ENCODE data around the gene PDE4D.
"Not testable (repeated sequence)": the region's sequence is repeated elsewhere in the genome, so short reads cannot be mapped to it uniquely, and the experiment has no call there.

Gene PDE4D

DNA sequence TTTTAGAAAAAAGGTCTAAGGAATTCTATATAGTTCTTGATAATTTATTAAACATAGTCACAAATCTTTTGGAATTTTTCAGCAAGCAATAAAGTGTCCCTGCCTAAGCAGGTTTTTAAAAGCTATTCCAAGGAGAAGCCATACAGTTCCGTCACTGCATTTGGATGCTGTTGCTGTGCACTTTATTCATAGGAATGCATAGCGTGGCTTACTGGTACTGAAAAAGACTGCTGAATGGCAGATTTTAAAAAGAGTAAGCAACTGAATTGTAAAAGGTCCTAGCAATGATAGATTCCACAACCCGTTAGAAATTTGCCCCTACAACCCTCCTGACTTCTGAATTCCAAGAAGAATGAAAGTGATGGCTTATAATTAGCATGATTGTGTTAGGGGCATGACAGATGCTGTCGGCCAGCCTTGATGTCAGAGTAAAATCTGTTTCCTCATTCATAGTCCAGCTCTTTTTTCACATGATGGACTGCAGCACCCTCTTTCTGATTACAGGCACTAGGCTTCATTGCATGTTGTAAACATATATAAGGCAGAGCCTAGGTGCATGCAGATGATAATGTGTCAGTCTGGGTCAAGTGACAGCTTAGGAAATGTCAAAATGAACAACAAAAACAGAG, 227.0 kb downstream of the PDE4D start:
- in situ Hi-C loops (cut with MboI; ENCODE audit: low sequenced_read_pairs) = loop anchor here (25.0 kb wide), 1 partner anchor 479 kb away; no protein-coding TSS in a partner anchor
- no peaks in the 10 kb centered on the region for H3K36me3 ChIP-seq (replicated peaks)
- DNase-seq (ENCODE audit: low spot score in 2 of 2) = no peak
- no peak overlapping the region for H3K4me3 ChIP-seq
- no peaks in the 10 kb centered on the region for H3K9me3 ChIP-seq
- H3K27me3 ChIP-seq (ENCODE audit: low read depth) = no peaks in the 10 kb centered on the region; the same call in 1 of the 2 replicates
- no peaks in the 10 kb centered on the region for H3K4me1 ChIP-seq

DNA sequence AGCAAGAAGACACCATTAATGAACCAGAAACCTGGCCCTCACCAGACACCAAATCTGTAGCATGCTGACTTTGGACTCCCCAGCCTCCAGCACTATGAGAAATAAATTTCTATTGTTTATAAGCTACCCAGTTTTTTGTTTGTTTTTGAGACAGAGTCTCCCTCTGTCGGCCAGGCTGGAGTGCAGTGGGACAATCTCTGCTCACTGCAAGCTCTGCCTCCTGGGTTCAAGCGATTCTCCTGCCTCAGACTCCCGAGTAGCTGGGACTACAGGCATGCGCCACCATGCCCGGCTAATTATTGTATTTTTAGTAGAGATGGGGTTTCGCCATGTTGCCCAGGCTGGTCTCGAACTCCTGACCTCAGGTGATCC, 227.7 kb downstream of the PDE4D start:
- H3K4me3 ChIP-seq; H3K36me3 ChIP-seq (replicated peaks); H3K4me1 ChIP-seq; DNase-seq (ENCODE audit: low spot score in 2 of 2); H3K9me3 ChIP-seq; H3K27me3 ChIP-seq (ENCODE audit: low read depth): not testable (repeated sequence)
- in situ Hi-C loops (cut with MboI; ENCODE audit: low sequenced_read_pairs) = loop anchor here (25.0 kb wide), 1 partner anchor 479 kb away; no protein-coding TSS in a partner anchor

DNA sequence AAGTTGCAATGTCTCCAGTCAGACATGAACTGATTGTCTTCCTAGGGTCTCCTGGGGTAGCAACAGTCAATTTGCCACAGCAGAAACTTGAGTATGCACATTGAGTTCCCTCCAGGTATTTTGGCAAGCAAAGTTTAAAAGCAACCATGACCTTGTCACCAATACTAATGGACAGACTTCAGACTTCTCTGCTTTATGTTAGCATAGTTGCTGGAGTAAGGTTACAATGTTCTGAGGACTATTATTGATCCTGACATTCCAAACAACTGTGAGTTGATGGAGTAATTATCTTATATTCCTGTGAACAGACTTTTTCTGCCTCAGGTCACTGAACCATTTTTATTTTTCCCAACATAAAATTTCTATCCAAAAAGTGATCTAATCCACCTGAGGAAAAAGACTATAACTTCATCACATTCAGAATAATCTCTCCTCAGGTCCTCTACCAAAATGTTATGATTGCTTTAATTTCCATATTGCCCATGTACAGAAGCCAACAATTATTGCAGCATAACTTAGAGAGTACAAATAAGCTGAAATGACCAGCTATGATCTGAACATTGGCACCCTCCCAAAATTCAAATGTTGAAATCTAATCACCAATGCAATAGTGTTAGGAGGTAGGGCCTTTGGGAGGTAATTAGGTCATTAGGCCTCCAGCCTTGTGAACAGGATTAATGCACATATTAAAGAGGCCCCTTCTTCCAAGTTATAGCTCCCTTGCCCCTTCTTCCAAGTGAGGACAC, 228.3 kb downstream of the PDE4D start:
- Histone ChIP-seq H3K36me3 (replicated peaks) (no peaks in the 10 kb centered on the region), H3K9me3 (no peaks in the 10 kb centered on the region), H3K27me3 (ENCODE audit: low read depth) (no peaks in the 10 kb centered on the region; the same call in 1 of the 2 replicates), H3K4me1 (no peaks in the 10 kb centered on the region), H3K4me3 (no peak overlapping the region)
- DNase-seq (ENCODE audit: low spot score in 2 of 2) = no peak
- in situ Hi-C loops (cut with MboI; ENCODE audit: low sequenced_read_pairs) = loop anchor here (25.0 kb wide), 1 partner anchor 478 kb away; no protein-coding TSS in a partner anchor

DNA sequence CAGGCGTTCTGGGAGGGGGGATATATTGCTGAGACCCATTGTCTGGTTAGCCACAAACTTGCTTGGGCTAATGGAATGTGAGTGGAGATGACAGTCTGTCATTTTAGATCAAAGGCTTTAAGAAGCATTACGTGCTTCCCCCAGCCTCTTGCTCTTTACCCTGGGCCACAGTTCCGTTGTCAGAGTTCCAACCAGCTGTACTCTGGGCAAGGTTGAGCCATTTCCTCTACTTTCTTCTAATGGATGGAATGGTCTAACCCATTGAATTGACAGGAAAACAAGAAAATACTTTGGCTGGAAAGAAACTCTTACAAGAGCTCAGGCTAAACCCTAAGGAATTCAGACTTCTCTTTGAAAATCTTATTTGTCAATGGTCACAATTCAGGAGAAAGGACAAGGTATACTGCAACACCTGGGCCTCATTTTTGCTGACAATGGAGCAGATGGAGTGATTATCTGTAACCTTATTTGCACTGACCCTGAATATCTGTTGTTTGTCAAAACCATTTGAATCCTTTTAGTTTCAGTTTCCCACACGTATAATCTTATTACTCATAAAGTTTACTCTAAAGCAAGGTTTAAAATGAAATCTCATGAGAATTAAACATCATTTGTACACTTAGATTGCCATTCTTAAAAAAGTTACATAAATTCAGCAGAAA, 231.4 kb downstream of the PDE4D start:
- DNase-seq (ENCODE audit: low spot score in 2 of 2) = no peak
- H3K27me3 ChIP-seq (ENCODE audit: low read depth) = no peaks in the 10 kb centered on the region
- H3K36me3 ChIP-seq (replicated peaks) = no peaks in the 10 kb centered on the region
- H3K9me3 ChIP-seq = no peaks in the 10 kb centered on the region
- in situ Hi-C loops (cut with MboI; ENCODE audit: low sequenced_read_pairs) = loop anchor here (25.0 kb wide), 1 partner anchor 475 kb away; no protein-coding TSS in a partner anchor
- no peak overlapping the region for H3K4me3 ChIP-seq
- H3K4me1 ChIP-seq = no peaks in the 10 kb centered on the region

DNA sequence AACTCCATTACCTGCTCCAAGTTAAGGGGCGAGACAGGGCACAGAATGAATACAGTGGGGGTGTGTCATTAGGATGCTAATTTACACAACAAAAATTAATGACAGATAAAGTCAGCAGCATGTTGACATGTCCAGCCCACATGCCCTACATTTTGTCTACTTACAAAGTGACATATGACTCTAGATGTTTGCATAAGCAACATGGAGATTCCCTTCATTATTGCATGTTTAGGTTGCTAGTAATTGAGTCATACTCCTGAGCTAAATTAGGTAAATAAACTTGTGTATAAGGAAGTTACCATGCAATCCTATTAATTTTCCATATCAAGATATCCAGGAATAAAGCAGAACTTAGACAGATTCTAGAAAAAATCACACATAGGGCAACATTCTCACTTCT, 232.2 kb downstream of the PDE4D start:
- H3K4me3 ChIP-seq = no peak overlapping the region
- no peak for DNase-seq (ENCODE audit: low spot score in 2 of 2)
- H3K36me3 ChIP-seq (replicated peaks) = no peaks in the 10 kb centered on the region
- no peaks in the 10 kb centered on the region for H3K4me1 ChIP-seq
- H3K27me3 ChIP-seq (ENCODE audit: low read depth) = no peaks in the 10 kb centered on the region
- in situ Hi-C loops (cut with MboI; ENCODE audit: low sequenced_read_pairs) = loop anchor here (25.0 kb wide), 1 partner anchor 474 kb away; no protein-coding TSS in a partner anchor
- no peaks in the 10 kb centered on the region for H3K9me3 ChIP-seq

DNA sequence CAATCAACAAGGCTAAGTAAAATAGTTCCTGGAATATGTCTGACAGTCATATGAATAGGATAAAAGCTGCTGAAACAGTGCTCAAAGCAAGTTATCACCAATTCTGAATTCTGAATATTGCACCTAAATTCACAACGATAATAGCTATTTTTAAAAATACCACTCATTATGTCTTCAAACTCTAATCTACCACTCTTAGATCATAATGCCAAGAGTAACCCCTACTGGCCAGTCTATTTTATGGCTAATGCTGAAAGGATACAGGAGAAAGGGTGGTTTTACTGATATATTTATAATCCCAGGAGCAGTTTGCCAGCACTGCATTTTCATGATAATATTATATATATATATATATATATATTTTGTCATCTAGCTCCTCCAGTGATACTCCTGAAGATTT, 232.8 kb downstream of the PDE4D start:
- in situ Hi-C loops (cut with MboI; ENCODE audit: low sequenced_read_pairs) = loop anchor here (25.0 kb wide), 1 partner anchor 473 kb away; no protein-coding TSS in a partner anchor
- no peak overlapping the region for H3K4me3 ChIP-seq
- no peak for DNase-seq (ENCODE audit: low spot score in 2 of 2)
- no peaks in the 10 kb centered on the region for H3K36me3 ChIP-seq (replicated peaks)
- no peaks in the 10 kb centered on the region for H3K4me1 ChIP-seq
- no peaks in the 10 kb centered on the region for H3K9me3 ChIP-seq
- H3K27me3 ChIP-seq (ENCODE audit: low read depth) = no peaks in the 10 kb centered on the region

DNA sequence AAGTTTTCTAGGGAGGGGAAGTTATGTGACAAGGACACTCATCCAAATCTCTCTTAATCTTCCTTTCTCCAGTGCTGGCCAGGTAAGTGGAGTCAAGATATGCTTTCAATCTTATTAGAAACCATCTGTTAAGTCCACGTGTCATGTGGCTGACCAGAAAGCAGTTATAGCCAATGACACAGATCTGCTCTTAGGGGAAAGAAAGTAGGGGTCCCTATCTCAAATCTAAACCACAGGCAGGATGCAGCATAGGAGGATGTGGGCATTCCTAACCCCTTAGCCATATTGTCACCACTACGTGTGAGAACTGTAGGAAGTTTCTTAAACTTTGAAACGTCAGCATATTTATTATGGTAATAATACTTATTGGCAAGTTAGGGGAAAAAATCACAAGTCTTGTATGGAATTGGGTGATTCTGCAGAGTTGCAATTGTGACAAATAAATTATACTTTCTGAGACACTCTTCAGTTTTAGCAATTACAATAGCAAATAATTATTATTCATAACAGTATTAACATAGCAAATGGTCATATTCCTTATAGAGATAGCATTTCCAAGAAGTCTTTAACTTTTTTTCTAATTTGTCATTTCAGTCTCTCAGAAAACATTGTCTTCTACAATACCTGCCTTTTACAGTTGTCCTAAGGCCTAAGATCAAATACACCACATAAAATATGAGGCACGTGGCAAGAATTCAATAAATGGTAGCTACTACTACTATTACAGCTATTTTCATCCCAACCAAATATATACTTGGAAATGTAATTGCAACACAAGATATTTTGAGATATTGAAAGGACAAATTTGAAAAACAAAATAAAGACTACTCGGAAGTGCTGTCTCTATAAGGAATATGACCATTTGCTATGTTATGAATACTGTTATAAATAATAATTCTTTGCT, 236.9 kb downstream of the PDE4D start:
- H3K36me3 ChIP-seq (replicated peaks) = no peaks in the 10 kb centered on the region
- no peaks in the 10 kb centered on the region for H3K4me1 ChIP-seq
- in situ Hi-C loops (cut with MboI; ENCODE audit: low sequenced_read_pairs) = loop anchor here (25.0 kb wide), 1 partner anchor 469 kb away; no protein-coding TSS in a partner anchor
- DNase-seq (ENCODE audit: low spot score in 2 of 2) = no peak
- no peaks in the 10 kb centered on the region for H3K9me3 ChIP-seq
- H3K4me3 ChIP-seq = no peak overlapping the region
- H3K27me3 ChIP-seq (ENCODE audit: low read depth) = no peaks in the 10 kb centered on the region

DNA sequence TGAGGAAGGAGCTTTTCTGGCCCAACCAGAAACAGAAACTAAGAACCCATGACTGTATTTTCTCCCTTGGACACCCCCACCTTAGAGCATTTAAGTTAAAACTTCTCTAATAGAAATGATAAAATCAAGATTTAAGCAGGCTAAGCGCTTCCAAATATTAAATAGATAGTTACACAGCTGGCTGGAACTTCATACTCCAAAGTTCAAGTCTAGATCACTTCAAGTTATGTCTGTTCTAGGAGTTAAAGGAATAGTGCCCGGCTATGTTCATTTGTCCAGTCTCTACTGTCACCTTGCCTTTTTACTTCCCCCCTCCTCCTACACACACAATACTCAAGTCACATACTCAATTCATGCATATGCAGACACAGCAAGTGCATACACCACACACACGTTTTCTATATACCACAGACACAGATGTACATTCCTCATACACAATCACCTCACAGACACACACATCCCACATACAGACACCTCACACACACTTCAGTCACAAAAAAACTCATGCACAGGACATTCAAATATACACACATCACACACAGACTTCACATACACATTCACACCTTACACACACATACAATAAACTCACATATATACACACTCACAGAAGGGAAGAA, 237.7 kb downstream of the PDE4D start:
- Histone ChIP-seq H3K4me3 (no peak overlapping the region), H3K9me3 (no peaks in the 10 kb centered on the region), H3K4me1 (no peaks in the 10 kb centered on the region), H3K36me3 (replicated peaks) (no peaks in the 10 kb centered on the region), H3K27me3 (ENCODE audit: low read depth) (no peaks in the 10 kb centered on the region)
- in situ Hi-C loops (cut with MboI; ENCODE audit: low sequenced_read_pairs) = loop anchor here (25.0 kb wide), 1 partner anchor 468 kb away; no protein-coding TSS in a partner anchor
- DNase-seq (ENCODE audit: low spot score in 2 of 2) = no peak

DNA sequence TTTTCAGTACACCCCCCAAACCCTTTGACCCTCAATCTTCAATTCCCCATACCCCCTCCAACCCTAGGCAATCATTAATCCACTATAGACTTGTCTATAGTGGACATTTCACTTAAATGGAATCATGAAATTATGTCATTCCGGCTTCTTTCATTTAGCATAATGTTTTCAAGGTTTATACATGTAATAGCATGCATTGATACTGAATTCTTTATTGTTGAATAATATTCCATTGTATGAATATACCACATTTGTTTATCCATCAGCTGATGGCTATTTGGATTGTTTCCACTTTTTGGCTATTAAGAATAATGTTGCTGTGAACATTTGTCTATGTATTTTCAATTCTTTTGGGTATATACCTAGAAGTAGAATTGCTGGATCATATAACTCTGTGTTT, 238.8 kb downstream of the PDE4D start:
- H3K4me1 ChIP-seq = no peaks in the 10 kb centered on the region
- DNase-seq (ENCODE audit: low spot score in 2 of 2) = no peak
- H3K36me3 ChIP-seq (replicated peaks) = no peaks in the 10 kb centered on the region
- no peak overlapping the region for H3K4me3 ChIP-seq
- no peaks in the 10 kb centered on the region for H3K27me3 ChIP-seq (ENCODE audit: low read depth)
- H3K9me3 ChIP-seq = no peaks in the 10 kb centered on the region
- in situ Hi-C loops (cut with MboI; ENCODE audit: low sequenced_read_pairs) = loop anchor here (25.0 kb wide), 1 partner anchor 467 kb away; no protein-coding TSS in a partner anchor

DNA sequence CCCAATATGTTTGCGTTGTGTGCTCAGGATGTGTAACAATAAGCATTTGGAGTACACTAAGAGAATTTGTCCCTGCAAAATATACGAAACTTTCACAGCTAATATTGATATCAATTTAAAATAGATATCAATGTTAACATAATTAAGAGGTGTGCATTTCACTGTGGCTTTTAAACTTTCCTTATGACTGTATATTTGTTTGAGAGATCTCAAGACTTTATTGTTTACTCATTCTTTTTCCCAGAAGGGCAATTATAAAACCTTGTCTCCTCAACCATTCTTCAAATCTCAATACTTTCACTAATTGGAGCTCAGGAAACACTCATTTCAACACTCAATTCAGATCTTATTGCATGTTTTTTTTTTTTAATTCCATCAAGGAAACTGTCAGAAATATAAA, 241.1 kb downstream of the PDE4D start:
- no peak overlapping the region for H3K4me3 ChIP-seq
- no peaks in the 10 kb centered on the region for H3K9me3 ChIP-seq
- H3K36me3 ChIP-seq (replicated peaks) = no peaks in the 10 kb centered on the region
- no peaks in the 10 kb centered on the region for H3K27me3 ChIP-seq (ENCODE audit: low read depth)
- no peaks in the 10 kb centered on the region for H3K4me1 ChIP-seq
- in situ Hi-C loops (cut with MboI; ENCODE audit: low sequenced_read_pairs) = loop anchor here (25.0 kb wide), 1 partner anchor 465 kb away; no protein-coding TSS in a partner anchor
- no peak for DNase-seq (ENCODE audit: low spot score in 2 of 2)

DNA sequence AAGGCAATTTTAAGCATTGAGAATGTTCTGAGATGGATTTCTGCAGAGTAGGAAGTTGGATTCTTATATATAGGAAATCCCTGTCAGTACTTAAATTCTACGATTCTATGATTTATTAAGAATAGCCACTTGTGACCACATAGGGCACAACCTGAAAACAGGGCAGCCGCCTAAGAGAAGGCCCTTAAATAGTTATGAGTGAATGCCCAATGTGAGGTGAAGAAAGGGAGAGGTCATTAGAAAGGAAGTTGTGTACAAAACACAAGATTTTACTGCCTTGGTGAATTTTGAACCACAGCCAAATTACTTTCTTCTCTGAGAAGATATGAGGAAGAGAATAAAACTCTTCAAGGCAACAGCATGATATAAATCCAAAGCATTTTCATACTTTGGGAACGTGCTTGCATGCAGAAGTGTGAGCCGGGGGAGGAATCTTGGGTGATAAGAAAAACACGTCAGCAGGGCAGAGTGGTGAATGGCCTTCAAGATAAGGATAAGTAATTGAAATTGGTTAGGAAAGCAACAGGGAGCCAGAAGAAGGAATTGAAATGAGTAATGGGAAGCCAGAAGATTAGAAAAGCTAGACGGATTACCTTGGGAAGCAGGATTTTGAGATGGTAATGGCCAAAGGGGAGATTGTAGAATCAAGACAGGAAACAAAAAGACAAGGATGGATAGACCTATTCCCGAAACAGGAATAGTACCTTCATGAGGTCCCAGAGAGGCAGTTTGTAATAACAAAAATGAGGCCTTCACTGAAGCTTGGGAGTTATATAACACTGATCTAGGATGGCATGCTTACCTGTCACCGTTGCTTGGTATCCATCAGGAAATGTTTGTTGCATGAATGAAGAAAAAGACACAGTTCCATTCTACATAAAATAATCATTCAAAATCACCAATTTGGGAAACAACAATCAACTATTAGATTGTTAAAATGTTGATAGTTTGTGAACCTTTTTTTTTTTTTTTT, 244.3 kb downstream of the PDE4D start:
- no peaks in the 10 kb centered on the region for H3K27me3 ChIP-seq (ENCODE audit: low read depth)
- H3K36me3 ChIP-seq (replicated peaks) = no peaks in the 10 kb centered on the region
- H3K4me1 ChIP-seq = no peaks in the 10 kb centered on the region
- no peak for DNase-seq (ENCODE audit: low spot score in 2 of 2)
- in situ Hi-C loops (cut with MboI; ENCODE audit: low sequenced_read_pairs) = no loop called here
- H3K4me3 ChIP-seq = no peak overlapping the region
- H3K9me3 ChIP-seq = no peaks in the 10 kb centered on the region

All from HAP-1 (cell line).